ENCODE results near the gene SGTA.

SGTA gene

DNA sequence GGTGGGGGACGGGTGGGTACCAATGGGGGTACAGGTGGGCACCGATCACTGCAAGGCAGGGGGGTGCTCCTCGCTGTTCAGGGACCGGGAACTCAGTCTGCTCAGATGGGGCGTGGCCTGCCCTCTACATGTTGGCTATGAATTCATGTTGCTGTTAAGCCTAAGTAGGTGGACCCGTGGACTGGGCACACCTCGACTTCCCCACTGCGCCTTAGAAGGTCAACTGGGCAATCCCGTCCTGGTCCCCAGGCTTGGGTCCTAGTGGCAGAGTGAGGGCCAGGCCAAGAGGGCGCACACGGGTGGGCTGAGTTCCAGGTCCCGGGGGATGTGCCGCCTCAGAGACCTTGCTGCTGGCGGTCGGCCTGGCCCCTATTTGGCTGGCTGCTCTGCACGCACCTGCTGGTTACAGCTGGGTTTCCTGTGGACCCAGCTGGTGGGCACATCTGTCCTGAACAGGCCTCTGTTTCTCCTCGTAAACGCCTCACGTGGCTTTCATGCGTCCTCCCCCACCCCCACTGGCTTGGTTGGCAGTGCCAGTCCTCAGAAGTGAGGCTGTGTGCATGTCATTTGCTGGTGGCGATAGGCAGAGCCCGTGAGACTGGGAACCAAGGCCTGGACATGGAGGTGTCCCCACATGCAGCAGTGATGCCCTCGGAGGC is 23.0 kb upstream of the SGTA start:
- H3K36me3 ChIP-seq (ENCODE audit: control insufficient read depth in 2 of 2, insufficient read depth in 1 of 2, low read length in 2 of 2), result peaks cover 7 to 96% of the 10 kb centered on the region in 2 experiments; a peak in 2 of 3 replicates
- CTCF ChIA-PET, result interaction anchor here (1.0 kb wide), 1 partner anchor 13 kb away, joined by 5 read pairs; no protein-coding TSS in a partner anchor

DNA sequence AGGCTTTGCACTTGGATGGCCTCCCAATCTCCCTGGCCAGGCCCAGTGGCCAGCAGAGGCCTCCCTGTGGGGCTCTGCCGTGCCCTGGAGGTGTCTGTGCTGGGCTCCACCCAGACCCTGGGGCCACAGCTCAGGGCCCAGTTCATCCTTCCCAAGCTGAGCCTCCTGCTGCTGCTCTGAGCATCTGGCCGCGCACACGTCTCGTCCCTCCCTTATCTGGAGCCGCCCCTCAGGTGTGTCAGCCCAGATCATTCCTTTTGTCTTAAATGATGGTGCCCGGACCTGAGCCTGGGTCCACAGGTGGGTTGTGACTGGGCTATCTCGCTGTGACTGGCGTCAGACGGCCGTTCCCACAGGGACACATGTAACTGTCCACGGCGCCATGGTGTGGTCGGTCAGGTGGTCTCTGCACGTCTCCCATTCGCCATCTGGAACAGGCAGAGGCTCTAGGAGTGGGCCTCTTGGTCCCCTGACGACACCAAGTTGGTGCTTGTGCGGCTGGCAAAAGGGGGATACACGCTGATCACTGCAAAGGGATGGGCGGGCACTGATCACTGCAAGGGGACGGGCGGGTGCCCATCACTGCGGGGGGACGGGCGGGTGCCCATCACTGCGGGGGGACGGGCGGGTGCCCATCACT is 22.3 kb upstream of the SGTA start:
- TF ChIP-seq ZNF670 (tag by site-specific recombination; IDR thresholded peaks at IDR 0.05; ENCODE audit: low read depth), result no peak
- no peak for TF ChIP-seq ZSCAN30 (tag by site-specific recombination; IDR thresholded peaks at IDR 0.05)
- TF ChIP-seq ZBTB1 (tag by site-specific recombination; IDR thresholded peaks at IDR 0.05), result no peak
- TF ChIP-seq, protein P1, sequence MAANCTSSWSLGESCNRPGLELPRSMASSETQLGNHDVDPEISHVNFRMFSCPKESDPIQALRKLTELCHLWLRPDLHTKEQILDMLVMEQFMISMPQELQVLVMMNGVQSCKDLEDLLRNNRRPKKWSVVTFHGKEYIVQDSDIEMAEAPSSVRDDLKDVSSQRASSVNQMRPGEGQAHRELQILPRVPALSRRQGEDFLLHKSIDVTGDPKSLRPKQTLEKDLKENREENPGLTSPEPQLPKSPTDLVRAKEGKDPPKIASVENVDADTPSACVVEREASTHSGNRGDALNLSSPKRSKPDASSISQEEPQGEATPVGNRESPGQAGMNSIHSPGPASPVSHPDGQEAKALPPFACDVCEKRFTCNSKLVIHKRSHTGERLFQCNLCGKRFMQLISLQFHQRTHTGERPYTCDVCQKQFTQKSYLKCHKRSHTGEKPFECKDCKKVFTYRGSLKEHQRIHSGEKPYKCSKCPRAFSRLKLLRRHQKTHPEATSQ (tag by site-specific recombination; IDR thresholded peaks at IDR 0.05), result no peak
- no peaks in the 10 kb centered on the region for H3K9me3 ChIP-seq (ENCODE audit: control insufficient read depth, insufficient read depth, low read depth, low read length)
- ChIA-PET POLR2A (no interaction called here), CTCF (no interaction called here)
- H3K4me3 ChIP-seq (ENCODE audit: low read depth, low read length), result no peak overlapping the region
- no peaks in the 10 kb centered on the region for H3K4me1 ChIP-seq (ENCODE audit: control insufficient read depth, insufficient read depth, low read length)
- H3K36me3 ChIP-seq (ENCODE audit: control insufficient read depth in 2 of 2, insufficient read depth in 1 of 2, low read length in 2 of 2), result peaks cover 7 to 96% of the 10 kb centered on the region in 2 experiments; a peak in 2 of 3 replicates
- H3K27ac ChIP-seq (ENCODE audit: extremely low read depth, low read depth, low read length), result no peak overlapping the region

More for the DNA sequence above, 23.0 kb upstream of the SGTA start:
- H3K4me3 ChIP-seq (ENCODE audit: low read depth, low read length), result no peak overlapping the region
- TF ChIP-seq ZNF555 (tag by site-specific recombination; conservative IDR thresholded peaks at IDR 0.05) (no peak), ZNF2 (tag by site-specific recombination; IDR thresholded peaks at IDR 0.05) (no peak), ZNF549 (tag by site-specific recombination; IDR thresholded peaks at IDR 0.05) (no peak), ZIC2 (tag by site-specific recombination; IDR thresholded peaks at IDR 0.05) (no peak)
- TF ChIP-seq, protein P2, sequence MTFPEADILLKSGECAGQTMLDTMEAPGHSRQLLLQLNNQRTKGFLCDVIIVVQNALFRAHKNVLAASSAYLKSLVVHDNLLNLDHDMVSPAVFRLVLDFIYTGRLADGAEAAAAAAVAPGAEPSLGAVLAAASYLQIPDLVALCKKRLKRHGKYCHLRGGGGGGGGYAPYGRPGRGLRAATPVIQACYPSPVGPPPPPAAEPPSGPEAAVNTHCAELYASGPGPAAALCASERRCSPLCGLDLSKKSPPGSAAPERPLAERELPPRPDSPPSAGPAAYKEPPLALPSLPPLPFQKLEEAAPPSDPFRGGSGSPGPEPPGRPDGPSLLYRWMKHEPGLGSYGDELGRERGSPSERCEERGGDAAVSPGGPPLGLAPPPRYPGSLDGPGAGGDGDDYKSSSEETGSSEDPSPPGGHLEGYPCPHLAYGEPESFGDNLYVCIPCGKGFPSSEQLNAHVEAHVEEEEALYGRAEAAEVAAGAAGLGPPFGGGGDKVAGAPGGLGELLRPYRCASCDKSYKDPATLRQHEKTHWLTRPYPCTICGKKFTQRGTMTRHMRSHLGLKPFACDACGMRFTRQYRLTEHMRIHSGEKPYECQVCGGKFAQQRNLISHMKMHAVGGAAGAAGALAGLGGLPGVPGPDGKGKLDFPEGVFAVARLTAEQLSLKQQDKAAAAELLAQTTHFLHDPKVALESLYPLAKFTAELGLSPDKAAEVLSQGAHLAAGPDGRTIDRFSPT (tag by site-specific recombination; IDR thresholded peaks at IDR 0.05), result peak; percentile 52
- H3K27ac ChIP-seq (ENCODE audit: extremely low read depth, low read depth, low read length), result no peak overlapping the region
- POLR2A ChIA-PET, result no interaction called here
- H3K4me1 ChIP-seq (ENCODE audit: control insufficient read depth, insufficient read depth, low read length), result no peaks in the 10 kb centered on the region
- no peaks in the 10 kb centered on the region for H3K9me3 ChIP-seq (ENCODE audit: control insufficient read depth, insufficient read depth, low read depth, low read length)

DNA sequence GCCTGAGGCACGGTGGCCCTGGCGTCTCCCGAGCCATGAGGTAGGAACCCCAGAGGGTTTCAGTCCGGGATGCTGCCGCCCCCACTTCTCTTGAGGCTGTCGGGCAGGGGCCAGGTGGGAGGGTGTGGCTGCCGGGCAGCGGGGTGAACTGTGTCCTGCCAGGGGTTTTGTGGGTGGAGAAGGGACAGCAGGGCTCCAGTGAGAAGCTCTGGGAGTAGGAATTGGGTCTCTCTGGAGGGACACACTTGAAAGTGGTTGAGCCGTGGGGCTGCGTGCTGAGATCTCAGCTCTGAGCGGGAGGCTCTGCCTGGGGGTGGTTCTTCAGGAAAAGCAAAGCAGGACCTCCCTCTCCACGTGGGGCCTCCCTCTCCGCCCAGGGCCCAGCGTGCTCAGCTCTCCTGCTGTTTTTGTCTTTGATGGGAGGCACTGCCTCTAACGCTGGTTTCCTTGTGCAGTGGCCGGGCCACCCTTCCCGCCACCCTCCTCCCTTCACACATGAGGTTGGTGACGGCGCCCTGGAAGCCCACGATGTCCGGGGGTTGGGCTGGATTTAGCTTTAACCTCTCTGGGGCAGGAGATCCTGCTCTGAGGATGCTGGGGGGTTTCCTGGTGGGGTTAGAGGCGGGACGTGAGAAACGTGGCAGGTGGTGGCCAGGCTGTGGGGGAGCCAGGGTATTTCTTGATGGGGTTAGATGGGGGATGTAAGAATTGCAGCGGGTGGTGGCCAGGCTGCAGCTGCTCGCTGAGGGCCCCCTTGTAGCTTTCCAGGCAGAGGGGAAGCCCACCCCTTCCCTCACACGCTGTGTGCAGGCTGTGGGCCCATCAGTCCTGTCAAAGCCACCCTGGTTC is 21.3 kb upstream of the SGTA start:
- no peak overlapping the region for H3K27ac ChIP-seq (ENCODE audit: extremely low read depth, low read depth, low read length)
- H3K4me3 ChIP-seq (ENCODE audit: low read depth, low read length), result no peak overlapping the region
- no peaks in the 10 kb centered on the region for H3K9me3 ChIP-seq (ENCODE audit: control insufficient read depth, insufficient read depth, low read depth, low read length)
- no peak for TF ChIP-seq SETDB1 (IDR thresholded peaks at IDR 0.05; ENCODE audit: insufficient read length, low read length)
- TF ChIP-seq ZNF596 (tag by site-specific recombination; IDR thresholded peaks at IDR 0.05), result no peak
- TF ChIP-seq EGR2 (tag by site-specific recombination; IDR thresholded peaks at IDR 0.05; ENCODE audit: low read depth), result no peak
- TF ChIP-seq ZNF366 (tag by site-specific recombination; conservative IDR thresholded peaks at IDR 0.05), result no peak
- no peak for TF ChIP-seq ZNF704 (tag by site-specific recombination; IDR thresholded peaks at IDR 0.05)
- TF ChIP-seq ZNF792 (tag by site-specific recombination; IDR thresholded peaks at IDR 0.05), result no peak
- no peak for TF ChIP-seq KLF17 (tag by site-specific recombination; IDR thresholded peaks at IDR 0.05)
- TF ChIP-seq ZNF223 (tag by site-specific recombination; IDR thresholded peaks at IDR 0.05), result no peak
- TF ChIP-seq ZNF707 (tag by site-specific recombination; IDR thresholded peaks at IDR 0.05), result no peak
- no peak for TF ChIP-seq ZNF174 (tag by site-specific recombination; IDR thresholded peaks at IDR 0.05)
- TF ChIP-seq ZFP41 (tag by site-specific recombination; IDR thresholded peaks at IDR 0.05; ENCODE audit: borderline replicate concordance), result no peak
- TF ChIP-seq ZIC2 (tag by site-specific recombination; IDR thresholded peaks at IDR 0.05), result peak; percentile 85
- peak; percentile 66 for TF ChIP-seq GLIS1 (tag by site-specific recombination; IDR thresholded peaks at IDR 0.05)
- no peak for TF ChIP-seq KLF8 (tag by site-specific recombination; IDR thresholded peaks at IDR 0.05)
- TF ChIP-seq ZNF266 (tag by site-specific recombination; IDR thresholded peaks at IDR 0.05; ENCODE audit: low read depth), result no peak
- TF ChIP-seq ZNF23 (tag by site-specific recombination; IDR thresholded peaks at IDR 0.05; ENCODE audit: borderline replicate concordance), result no peak
- POLR2A ChIA-PET, result no interaction called here
- H3K4me1 ChIP-seq (ENCODE audit: control insufficient read depth, insufficient read depth, low read length), result no peaks in the 10 kb centered on the region
- peaks cover 7 to 94% of the 10 kb centered on the region in 2 experiments; a peak in 2 of 3 replicates for H3K36me3 ChIP-seq (ENCODE audit: control insufficient read depth in 2 of 2, insufficient read depth in 1 of 2, low read length in 2 of 2)
- CTCF ChIA-PET, result interaction anchor here (0.8 kb wide), 1 partner anchor 16 kb away, joined by 4 read pairs; no protein-coding TSS in a partner anchor
